Measurements from ENCODE around the gene SMU1.
"Not testable (repeated sequence)": the region's sequence is repeated elsewhere in the genome, so short reads cannot be mapped to it uniquely, and the experiment has no call there.

Gene SMU1

DNA sequence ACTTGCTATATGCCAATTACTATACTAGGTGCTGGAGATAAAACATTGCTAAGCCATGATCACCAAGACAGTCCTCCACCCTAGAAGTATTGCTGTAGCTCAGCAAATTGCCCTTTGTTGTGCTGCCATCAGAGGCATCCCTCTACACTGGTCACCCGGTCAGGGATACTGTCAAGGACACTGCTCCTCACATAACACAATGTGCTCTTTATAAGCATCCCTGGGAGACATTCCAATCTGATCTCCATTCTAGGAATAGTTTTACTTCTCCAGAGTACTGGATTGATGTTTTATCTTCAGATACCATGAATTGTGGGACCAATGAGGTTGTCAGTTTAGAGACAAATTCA, 61.8 kb downstream of the SMU1 start:
- DNase-seq (ENCODE audit: low read depth in 4 of 4, low spot score in 1 of 4), result no peak

DNA sequence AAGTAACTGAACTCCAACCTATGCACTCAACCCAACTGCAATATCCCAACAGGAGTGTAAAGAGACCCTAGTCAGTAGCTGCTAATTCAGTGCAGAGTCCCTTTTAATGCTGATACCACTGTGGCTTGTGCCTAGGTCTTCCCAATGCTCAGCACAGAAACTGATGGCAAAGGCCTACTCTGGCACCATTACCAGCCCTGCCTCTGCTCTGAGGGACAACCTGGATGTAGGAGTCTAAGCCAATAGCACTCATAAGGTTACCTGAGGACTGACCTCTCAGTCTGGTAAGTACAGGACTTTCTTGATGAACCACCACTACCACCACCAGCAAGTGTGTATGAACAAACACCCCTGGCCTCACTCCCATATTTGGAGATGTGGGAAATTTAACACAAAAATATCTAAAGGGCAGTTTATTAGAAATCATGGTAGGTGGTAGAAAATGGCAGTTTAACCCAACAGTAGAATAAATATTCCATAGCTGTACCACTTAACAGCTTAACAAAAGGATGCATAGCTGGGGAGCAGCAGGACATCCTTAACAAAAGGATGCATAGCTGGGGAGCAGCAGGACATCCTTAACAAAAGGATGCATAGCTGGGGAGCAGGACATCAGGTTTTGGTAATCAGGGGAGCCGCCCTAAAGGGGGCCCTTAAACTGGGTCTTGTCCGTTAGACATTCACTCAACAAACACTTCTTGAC, 62.4 kb downstream of the SMU1 start:
- no peak for DNase-seq (ENCODE audit: low read depth in 4 of 4, low spot score in 1 of 4)

DNA sequence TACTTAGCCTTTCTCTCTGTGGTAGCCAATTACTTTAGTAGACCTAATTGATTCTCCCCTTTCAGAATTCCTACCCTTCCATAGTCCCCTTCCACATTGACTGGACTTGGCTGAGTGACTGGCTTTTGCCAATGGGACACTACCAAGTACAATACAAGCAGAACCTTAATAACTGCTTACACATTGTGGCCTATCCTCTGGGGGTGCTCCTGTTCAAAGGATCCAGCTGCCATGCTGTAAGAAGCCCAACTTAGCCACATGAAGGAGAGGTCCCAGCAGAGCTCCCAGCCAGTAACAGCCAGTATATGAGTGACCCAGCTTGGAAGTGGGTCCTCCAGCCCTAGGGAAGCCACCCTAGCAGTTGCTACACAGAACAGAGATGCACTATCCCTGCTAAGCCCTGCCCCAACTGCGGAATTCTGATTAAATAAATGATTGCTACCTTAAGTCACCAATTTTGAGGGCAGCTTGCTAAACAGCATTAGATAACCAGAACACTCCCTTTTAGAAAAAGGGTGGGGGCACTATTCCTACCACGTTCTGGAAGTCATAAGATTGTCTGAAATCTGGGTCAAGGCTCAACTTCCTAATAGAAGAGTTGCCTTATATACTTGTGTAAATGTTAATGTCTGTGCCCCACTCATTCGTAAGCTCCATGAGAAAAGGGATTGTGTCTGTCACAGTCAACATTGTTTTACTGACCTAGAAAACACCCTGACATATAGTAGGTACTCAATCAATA, 64.0 kb downstream of the SMU1 start:
- DNase-seq (ENCODE audit: low read depth in 4 of 4, low spot score in 1 of 4), result no peak

DNA sequence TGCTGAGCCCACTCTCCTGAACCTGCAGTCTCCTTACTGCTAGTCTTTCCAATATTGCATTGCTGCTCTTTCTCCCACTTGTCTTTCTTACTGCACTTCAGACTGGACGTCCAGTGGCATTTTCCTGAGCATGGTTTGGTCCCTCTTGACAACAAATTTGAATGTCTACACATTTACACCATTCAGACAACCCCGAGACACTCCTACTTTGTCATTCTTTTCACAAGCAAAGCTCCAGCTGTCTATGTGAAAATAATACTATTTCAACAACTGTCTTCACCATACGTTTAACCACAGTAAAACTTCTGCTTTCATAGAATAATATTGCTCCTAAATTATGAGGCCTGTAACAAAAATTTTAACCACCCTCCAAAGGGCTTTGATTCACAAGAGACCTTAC, 64.6 kb downstream of the SMU1 start:
- DNase-seq (ENCODE audit: low read depth in 4 of 4, low spot score in 1 of 4), result no peak

DNA sequence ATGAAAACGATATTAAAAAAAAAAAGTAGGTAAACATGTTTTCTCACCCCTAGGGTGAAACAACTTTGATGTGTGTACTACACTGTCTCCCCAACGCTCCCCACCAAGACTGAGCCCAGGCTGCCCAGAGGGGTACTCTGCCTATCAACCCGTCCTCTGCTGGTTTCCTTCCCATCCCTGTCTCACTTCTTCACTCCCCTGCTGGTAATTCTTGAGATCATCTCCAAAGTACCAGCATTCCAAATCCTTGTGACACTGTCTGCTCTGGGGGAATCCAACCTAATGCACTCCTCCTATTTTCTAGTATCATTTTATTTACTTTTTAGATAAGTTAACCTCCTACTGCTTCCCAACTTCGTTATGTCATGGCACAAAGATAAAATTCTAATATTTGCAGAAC, 68.7 kb downstream of the SMU1 start:
- no peak for DNase-seq (ENCODE audit: low read depth in 4 of 4, low spot score in 1 of 4)

DNA sequence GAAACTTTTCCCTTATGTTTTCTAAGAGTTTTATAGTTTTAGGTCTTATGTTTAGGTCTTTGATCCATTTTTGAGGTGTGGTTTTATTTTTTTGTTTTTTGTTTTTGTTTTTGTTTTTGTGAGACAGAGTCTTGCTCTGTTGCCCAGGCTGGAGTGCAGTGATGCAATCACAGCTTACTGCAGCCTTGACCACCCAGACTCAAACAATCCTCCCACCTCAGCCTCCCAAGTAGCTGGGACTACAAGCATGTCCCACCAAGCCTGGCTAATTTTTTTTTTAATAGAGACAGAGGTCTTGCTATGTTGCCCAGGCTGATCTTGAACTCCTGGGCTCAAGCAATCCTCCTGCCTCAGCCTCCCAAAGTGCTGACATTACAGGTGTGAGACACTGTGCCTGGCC, 71.1 kb downstream of the SMU1 start:
- not testable (repeated sequence) for DNase-seq (ENCODE audit: low read depth in 4 of 4, low spot score in 1 of 4)

DNA sequence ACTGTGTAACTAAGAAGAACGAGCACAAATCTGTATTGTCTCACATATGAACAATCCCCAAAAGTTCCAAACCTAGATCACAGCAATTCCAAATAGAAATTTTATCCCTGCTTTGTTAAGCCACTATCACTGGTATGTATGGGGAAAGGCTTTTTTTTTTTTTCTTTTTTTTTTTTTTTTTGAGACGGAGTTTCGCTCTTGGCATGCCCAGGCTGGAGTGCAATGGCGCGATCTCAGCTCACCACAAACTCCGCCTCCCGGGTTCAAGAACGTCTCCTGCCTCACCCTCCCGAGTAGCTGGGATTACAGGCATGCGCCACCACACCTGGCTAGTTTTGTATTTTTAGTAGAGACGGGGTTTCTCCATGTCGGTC, 75.8 kb downstream of the SMU1 start:
- DNase-seq (ENCODE audit: low read depth in 4 of 4, low spot score in 1 of 4), result peak in 2 of 4 experiments; percentile 9 to 21

DNA sequence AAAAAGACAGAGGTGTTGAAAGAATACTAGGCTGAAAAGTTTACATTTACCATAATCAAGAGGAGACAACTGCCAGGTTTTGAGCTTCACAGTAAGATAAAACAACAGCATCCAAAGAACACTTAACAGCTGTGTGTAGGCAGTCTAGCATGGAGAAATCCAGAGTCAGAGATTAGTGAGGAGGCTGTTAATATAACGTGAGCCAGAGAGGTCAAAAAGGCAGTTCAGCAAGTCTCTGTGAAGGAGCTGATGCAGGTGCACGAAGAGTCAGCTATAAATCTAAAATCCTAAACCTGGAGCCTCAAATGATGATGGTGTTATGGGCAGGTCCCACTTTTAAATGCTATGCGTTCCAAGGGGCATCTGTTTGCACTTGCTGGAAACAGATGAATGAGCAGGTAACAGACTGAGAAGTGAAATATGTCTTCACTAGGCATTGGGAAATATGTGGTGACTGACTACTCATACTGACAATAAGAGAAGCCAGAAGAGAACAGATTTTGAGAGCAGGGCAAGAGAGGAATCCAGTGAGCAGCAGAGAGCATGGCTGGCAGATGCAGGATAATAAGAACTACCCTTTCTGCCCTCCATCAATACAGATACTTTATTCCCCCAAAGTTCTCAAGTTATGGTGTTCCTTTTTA, 83.8 kb downstream of the SMU1 start:
- DNase-seq (ENCODE audit: low read depth in 4 of 4, low spot score in 1 of 4), result no peak

DNA sequence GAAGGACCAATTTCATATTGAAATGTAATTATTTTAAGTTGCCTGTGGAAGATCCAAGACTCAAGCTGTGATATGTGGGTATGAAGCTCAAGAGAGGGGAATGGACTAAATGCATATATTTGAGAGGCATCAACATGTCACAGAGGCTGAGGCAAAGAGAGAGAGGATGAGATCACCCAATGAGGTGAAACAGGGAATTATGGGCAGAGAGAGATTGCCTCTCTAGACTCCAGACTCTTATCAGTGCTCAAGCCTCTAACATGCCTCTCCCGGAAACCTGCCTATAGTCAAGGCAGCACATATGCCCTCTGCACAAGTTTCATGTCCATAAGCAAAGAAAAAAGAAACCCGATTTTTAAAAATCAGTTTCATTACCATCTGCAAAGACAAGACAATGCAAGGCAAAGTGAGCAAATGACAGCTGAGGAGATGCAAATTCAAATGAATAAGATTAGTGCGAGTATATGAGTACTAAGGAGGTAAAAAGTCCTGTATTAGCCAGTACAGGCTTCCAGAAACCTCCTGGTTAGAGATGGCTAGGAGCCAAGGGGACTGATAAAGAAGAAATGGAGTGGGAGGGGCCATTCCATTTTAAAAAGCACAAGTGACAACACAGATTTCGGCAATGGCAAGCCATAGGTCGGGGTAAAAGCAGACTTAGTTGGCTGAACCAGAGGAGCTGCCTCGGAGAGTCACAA, 84.4 kb downstream of the SMU1 start:
- DNase-seq (ENCODE audit: low read depth in 4 of 4, low spot score in 1 of 4), result no peak

All from stimulated activated CD4-positive, alpha-beta T cell treated with anti-CD3 and anti-CD28 coated beads, Interleukin-1b, Interleukin-23, amount 100 ng/mL, for 24 hours (primary cell).